Breast epithelium (tissue), 4 donors: ENCODE data around the gene DRG2. TPM values are rescaled to one million over a fixed set of nuclear protein-coding genes. Genes with fewer than 3 reads are reported as not detected.

Source experiments
- DNase-seq, 2 donors: peaks; one replicate each; pipeline ENCODE4 v3.0.0-alpha.2; 2019; ENCODE audit warnings: low spot score in 2 of 2
- H3K27ac ChIP-seq, 2 donors: fragments of 200-600 bp; sonication (generic) in 1 of 2; one replicate each; pipeline ENCODE4 v1.5.1; 2016 to 2019; ENCODE audit warnings: mild to moderate bottlenecking in 1 of 2
- H3K27me3 ChIP-seq, 2 donors: fragments of 200-600 bp; sonication (generic) in 1 of 2; one replicate each; pipeline versions ENCODE4 v1.5.1 to v1.6.0; 2017 to 2019; ENCODE audit warnings: control low read depth in 1 of 2, mild to moderate bottlenecking in 1 of 2
- H3K36me3 ChIP-seq: fragments of 200-600 bp; one replicate; pipeline ENCODE4 v1.5.1; 2019
- H3K4me1 ChIP-seq, 2 donors: fragments of 200-600 bp; sonication (generic); one replicate each; pipeline ENCODE4 v1.5.1; 2016 to 2019; ENCODE audit warnings: control low read depth in 1 of 2
- H3K4me3 ChIP-seq, 3 donors: fragments of 200-600 bp; sonication (generic); 1 replicate in 2 of 3; 2 replicates in 1 of 3; pipeline ENCODE4 v1.5.1; 2016 to 2019; ENCODE audit warnings: mild to moderate bottlenecking in 3 of 3, moderate library complexity in 2 of 3
- H3K9me3 ChIP-seq, 2 donors: fragments of 200-600 bp; sonication (generic) in 1 of 2; one replicate each; pipeline ENCODE4 v1.5.1; 2016 to 2019; ENCODE audit warnings: control low read depth in 1 of 2
- CTCF ChIP-seq, 3 donors: fragments of 450-650 bp; IDR thresholded peaks; one replicate each; pipeline ENCODE4 v1.5.1; 2016 to 2017; ENCODE audit warnings: antibody characterized with exemption in 3 of 3, mild to moderate bottlenecking in 3 of 3, moderate library complexity in 3 of 3
- POLR2A ChIP-seq: fragments of 450-650 bp; IDR thresholded peaks from one replicate; pipeline ENCODE4 v1.6.1; 2016; ENCODE audit warnings: antibody characterized with exemption, mild to moderate bottlenecking, moderate library complexity
- POLR2AphosphoS5 ChIP-seq, 3 donors: sonication (generic); formaldehyde crosslinking; IDR thresholded peaks; one replicate each; pipeline ENCODE4 v1.6.1; 2017; ENCODE audit warnings: antibody characterized with exemption in 3 of 3
- intact Hi-C: fragments of 100-400 bp; cut with DNase I; formaldehyde crosslinking; loops from one replicate; pipeline ENCODE4 v1.15.1; 2023; ENCODE audit warnings: low total_unique reads
- total RNA-seq, 3 donors: library from RNA; depleted of rRNA; stranded (reverse); fragments of >200 nt; gene quantifications; one replicate each; pipeline ENCODE4 v1.1.0, GENCODE V29; 2016

DRG2 gene
- total RNA-seq, 3 donors from 2014 or later = 36.4 to 42.0 (median 40.3) TPM

DNA sequence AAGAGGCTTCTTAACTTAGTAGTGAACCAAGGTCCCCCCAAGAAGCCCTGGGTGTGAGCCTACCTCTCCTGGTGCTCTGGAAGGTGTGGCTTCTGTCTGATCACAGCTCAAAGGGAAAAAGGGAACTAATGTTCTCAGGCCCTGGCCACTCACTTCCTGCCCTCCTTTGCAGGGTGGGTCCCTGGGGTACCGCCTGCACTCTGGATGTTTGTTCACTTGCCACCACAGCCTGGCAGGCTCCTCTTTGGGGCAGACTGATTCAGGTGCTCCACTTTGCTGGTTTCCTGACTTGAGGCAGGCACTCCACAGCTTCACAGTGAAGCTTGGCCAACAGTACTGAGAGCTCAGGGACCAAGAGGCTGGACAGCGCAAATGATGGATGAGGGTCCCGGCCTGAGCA, 14.9 kb downstream of the DRG2 start:
- intact Hi-C loops = no loop called here
- TF ChIP-seq POLR2A = no peak
- no peak overlapping the region for H3K4me3 ChIP-seq
- no peaks in the 10 kb centered on the region for H3K27me3 ChIP-seq
- H3K36me3 ChIP-seq = peaks cover 6% of the 10 kb centered on the region
- no peak for DNase-seq
- no peak overlapping the region for H3K27ac ChIP-seq
- no peaks in the 10 kb centered on the region for H3K4me1 ChIP-seq
- H3K9me3 ChIP-seq = no peaks in the 10 kb centered on the region

- Histone ChIP-seq H3K4me1 (no peaks in the 10 kb centered on the region), H3K9me3 (no peaks in the 10 kb centered on the region), H3K36me3 (peaks cover 6% of the 10 kb centered on the region), H3K27ac (no peak overlapping the region), H3K4me3 (no peak overlapping the region), H3K27me3 (no peaks in the 10 kb centered on the region)
- TF ChIP-seq POLR2AphosphoS5 (IDR thresholded peaks at IDR 0.05) = no peak
- TF ChIP-seq POLR2A = no peak
- no peak for TF ChIP-seq CTCF (IDR thresholded peaks at IDR 0.05)
- intact Hi-C loops = no loop called here
- DNase-seq = no peak
These were observed 17.3 kb downstream of the DRG2 start for GRCh38 chr17:18105027-18105426.

DNA sequence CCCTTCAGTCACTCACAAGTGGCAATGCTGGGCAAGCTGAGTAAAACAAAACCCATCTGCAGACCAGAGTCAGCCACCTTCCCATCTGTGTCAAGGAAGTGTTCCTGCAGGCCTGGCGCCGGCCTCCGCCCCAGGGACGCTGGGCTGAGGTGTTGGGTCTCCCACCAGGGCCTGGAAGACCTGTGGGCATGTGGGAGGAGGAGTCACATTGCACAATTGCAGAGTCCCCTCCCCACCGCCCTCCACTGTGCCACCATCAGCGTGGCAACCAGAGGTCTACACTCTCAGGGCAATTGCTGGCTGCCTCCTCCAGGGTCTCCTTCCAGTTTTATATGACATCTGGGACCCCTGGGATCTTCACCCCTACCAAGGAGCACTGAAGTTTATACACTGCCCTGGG, 17.8 kb downstream of the DRG2 start:
- DNase-seq = no peak
- Histone ChIP-seq H3K27me3 (no peaks in the 10 kb centered on the region), H3K4me1 (no peaks in the 10 kb centered on the region), H3K9me3 (no peaks in the 10 kb centered on the region), H3K36me3 (peaks cover under 1% of the 10 kb centered on the region), H3K4me3 (no peak overlapping the region), H3K27ac (no peak overlapping the region)
- TF ChIP-seq POLR2AphosphoS5 (IDR thresholded peaks at IDR 0.05) = no peak
- TF ChIP-seq POLR2A = no peak
- no peak for TF ChIP-seq CTCF (IDR thresholded peaks at IDR 0.05)
- intact Hi-C loops = no loop called here

GRCh38 chr17:18106211-18106610, 18.5 kb downstream of the DRG2 start:
- intact Hi-C loops = no loop called here
- Histone ChIP-seq H3K27ac (no peak overlapping the region), H3K9me3 (no peaks in the 10 kb centered on the region), H3K27me3 (no peaks in the 10 kb centered on the region), H3K4me1 (no peaks in the 10 kb centered on the region), H3K4me3 (no peak overlapping the region), H3K36me3 (no peaks in the 10 kb centered on the region)
- no peak for TF ChIP-seq CTCF (IDR thresholded peaks at IDR 0.05)
- no peak for TF ChIP-seq POLR2A
- TF ChIP-seq POLR2AphosphoS5 (IDR thresholded peaks at IDR 0.05) = no peak
- no peak for DNase-seq

- no peak for DNase-seq
- Histone ChIP-seq H3K4me1 (no peaks in the 10 kb centered on the region), H3K27ac (no peak overlapping the region), H3K27me3 (no peaks in the 10 kb centered on the region), H3K4me3 (no peak overlapping the region), H3K9me3 (no peaks in the 10 kb centered on the region), H3K36me3 (no peaks in the 10 kb centered on the region)
- intact Hi-C loops = no loop called here
- TF ChIP-seq CTCF (IDR thresholded peaks at IDR 0.05) = no peak
- no peak for TF ChIP-seq POLR2AphosphoS5 (IDR thresholded peaks at IDR 0.05)
- no peak for TF ChIP-seq POLR2A
These were observed 19.5 kb downstream of the DRG2 start for GRCh38 chr17:18107061-18107790.
